ENCODE measurements around the gene ETS1. TPM values are rescaled to one million over a fixed set of nuclear protein-coding genes. Genes with fewer than 3 reads are reported as not detected.

The ETS1 gene
- total RNA-seq, 4 donors from 2014 or later: 23.6 to 56.7 (median 29.2) TPM

DNA sequence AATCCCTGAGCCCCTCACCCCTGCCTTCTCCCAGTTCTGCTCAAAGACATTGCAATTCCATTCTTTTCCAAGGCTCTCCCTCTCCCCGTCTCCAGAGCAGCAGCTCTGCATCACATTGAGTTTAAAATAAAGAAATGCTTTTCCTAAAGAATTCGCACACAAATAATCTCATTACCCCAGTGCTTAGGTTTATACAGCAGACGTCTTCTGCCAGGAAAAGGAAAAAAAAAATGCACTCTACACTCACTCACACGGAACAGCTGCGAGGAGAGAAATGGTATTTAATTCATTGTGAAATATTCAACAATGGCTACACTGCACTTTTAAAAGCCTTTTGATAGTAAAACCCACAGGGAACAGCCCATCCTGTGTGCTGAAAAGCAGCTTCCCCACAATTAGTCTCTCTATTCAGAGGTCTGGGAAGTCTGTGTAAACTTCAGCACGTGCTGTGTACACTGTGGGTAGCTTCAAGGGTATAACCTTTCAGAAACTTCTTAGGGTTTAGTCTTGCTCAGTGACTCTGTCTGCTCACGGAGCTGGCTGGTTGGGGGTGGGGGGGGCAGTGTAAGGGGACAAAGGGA, 42.8 kb downstream of the ETS1 start:
- no peak for DNase-seq
- H3K36me3 ChIP-seq: no peaks in the 10 kb centered on the region
- in situ Hi-C loops (cut with MboI; ENCODE audit: low pct_ligation_motif_present in 1 of 4, low pct_unique_long_range_greater_than_20kb in 1 of 4, low sequenced_read_pairs in 3 of 4) (no loop called here), intact Hi-C loops (cut with DNase I; ENCODE audit: low total_unique reads) (no loop called here)
- H3K9me3 ChIP-seq: no peaks in the 10 kb centered on the region
- no peak for TF ChIP-seq POLR2A (IDR thresholded peaks at IDR 0.05)
- TF ChIP-seq POLR2AphosphoS5 (IDR thresholded peaks at IDR 0.05): no peak
- TF ChIP-seq, protein P1, sequence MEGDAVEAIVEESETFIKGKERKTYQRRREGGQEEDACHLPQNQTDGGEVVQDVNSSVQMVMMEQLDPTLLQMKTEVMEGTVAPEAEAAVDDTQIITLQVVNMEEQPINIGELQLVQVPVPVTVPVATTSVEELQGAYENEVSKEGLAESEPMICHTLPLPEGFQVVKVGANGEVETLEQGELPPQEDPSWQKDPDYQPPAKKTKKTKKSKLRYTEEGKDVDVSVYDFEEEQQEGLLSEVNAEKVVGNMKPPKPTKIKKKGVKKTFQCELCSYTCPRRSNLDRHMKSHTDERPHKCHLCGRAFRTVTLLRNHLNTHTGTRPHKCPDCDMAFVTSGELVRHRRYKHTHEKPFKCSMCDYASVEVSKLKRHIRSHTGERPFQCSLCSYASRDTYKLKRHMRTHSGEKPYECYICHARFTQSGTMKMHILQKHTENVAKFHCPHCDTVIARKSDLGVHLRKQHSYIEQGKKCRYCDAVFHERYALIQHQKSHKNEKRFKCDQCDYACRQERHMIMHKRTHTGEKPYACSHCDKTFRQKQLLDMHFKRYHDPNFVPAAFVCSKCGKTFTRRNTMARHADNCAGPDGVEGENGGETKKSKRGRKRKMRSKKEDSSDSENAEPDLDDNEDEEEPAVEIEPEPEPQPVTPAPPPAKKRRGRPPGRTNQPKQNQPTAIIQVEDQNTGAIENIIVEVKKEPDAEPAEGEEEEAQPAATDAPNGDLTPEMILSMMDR (IDR thresholded peaks at IDR 0.05): no peak
- TF ChIP-seq EP300 (IDR thresholded peaks at IDR 0.05; ENCODE audit: low read depth): no peak
- peak overlapping the region; percentile 0 to 46 (median 42) for H3K27ac ChIP-seq
- H3K4me1 ChIP-seq: peaks cover 13 to 33% (median 17%) of the 10 kb centered on the region in 4 donors
- no peak overlapping the region for H3K4me3 ChIP-seq
- 11 to 19% methylated on average over 5 to 7 of the region's 7 CpGs for WGBS, 2 donors (ENCODE audit: low coverage in 1 of 2)
- H3K27me3 ChIP-seq: no peaks in the 10 kb centered on the region

DNA sequence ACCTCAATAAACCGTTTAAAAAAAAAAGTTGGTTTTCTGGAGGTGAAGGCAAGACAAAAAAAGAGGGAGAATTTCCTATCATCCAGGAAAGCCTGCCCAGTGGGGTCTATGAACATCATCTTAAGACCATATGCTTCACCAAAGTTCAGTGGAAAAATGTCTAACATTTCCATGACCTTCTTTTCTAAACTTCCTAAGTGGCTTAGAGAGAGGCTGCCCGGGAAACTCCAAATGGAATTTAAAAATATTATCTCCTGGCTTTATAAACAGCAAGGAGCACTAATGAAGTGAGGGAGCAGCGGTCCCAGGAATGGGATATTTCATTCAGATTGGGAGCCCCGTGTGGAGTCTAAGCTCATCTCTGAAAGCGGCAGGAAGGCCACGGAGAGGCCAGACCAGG, 46.9 kb downstream of the ETS1 start:
- Histone ChIP-seq H3K27me3 (no peaks in the 10 kb centered on the region), H3K36me3 (no peaks in the 10 kb centered on the region), H3K27ac (no peak overlapping the region), H3K4me1 (peaks cover 0 to 24% (median 9%) of the 10 kb centered on the region in 4 donors), H3K4me3 (no peak overlapping the region), H3K9me3 (no peaks in the 10 kb centered on the region)
- no peak for DNase-seq
- in situ Hi-C loops (cut with MboI; ENCODE audit: low pct_ligation_motif_present in 1 of 4, low pct_unique_long_range_greater_than_20kb in 1 of 4, low sequenced_read_pairs in 3 of 4): no loop called here
- WGBS, 2 donors (ENCODE audit: low coverage in 1 of 2): 71 to 74% methylated on average over 6 of the region's 6 CpGs
- no peak for TF ChIP-seq POLR2A (IDR thresholded peaks at IDR 0.05)
- no peak for TF ChIP-seq POLR2AphosphoS5 (IDR thresholded peaks at IDR 0.05)
- TF ChIP-seq, protein P1 (IDR thresholded peaks at IDR 0.05): no peak
- intact Hi-C loops (cut with DNase I; ENCODE audit: low total_unique reads): no loop called here

DNA sequence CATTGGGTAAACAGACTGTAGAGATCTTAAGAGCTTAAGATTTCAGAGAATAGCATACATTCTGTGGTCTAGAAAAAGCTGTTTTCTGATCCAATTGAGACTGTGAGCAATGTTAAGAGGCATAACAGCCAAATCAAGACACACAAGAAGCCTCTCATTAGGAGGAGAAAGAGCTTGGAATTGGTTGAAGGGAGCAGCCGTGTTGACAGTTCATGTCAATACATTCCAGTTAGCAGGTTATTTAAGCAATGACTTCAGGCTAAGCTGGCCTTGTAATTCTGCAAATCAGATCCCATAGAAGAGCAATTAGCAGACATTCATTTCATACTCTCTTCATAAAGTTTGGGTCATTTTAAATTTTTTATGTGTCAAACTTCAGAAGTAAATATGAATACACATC, 50.9 kb downstream of the ETS1 start:
- TF ChIP-seq, protein P1 (IDR thresholded peaks at IDR 0.05): no peak
- no peak for TF ChIP-seq POLR2AphosphoS5 (IDR thresholded peaks at IDR 0.05)
- TF ChIP-seq EP300 (IDR thresholded peaks at IDR 0.05; ENCODE audit: low read depth): no peak
- no peak for TF ChIP-seq POLR2A (IDR thresholded peaks at IDR 0.05)
- Histone ChIP-seq H3K36me3 (no peaks in the 10 kb centered on the region), H3K4me1 (peaks cover 0 to 20% (median 8%) of the 10 kb centered on the region in 4 donors), H3K27me3 (no peaks in the 10 kb centered on the region), H3K27ac (no peak overlapping the region), H3K4me3 (no peak overlapping the region), H3K9me3 (no peaks in the 10 kb centered on the region)
- in situ Hi-C loops (cut with MboI; ENCODE audit: low pct_ligation_motif_present in 1 of 4, low pct_unique_long_range_greater_than_20kb in 1 of 4, low sequenced_read_pairs in 3 of 4) (no loop called here), intact Hi-C loops (cut with DNase I; ENCODE audit: low total_unique reads) (no loop called here)
- WGBS, 2 donors (ENCODE audit: low coverage in 1 of 2): 56 to 86% methylated on average over 1 of the region's 1 CpG
- no peak for DNase-seq

DNA sequence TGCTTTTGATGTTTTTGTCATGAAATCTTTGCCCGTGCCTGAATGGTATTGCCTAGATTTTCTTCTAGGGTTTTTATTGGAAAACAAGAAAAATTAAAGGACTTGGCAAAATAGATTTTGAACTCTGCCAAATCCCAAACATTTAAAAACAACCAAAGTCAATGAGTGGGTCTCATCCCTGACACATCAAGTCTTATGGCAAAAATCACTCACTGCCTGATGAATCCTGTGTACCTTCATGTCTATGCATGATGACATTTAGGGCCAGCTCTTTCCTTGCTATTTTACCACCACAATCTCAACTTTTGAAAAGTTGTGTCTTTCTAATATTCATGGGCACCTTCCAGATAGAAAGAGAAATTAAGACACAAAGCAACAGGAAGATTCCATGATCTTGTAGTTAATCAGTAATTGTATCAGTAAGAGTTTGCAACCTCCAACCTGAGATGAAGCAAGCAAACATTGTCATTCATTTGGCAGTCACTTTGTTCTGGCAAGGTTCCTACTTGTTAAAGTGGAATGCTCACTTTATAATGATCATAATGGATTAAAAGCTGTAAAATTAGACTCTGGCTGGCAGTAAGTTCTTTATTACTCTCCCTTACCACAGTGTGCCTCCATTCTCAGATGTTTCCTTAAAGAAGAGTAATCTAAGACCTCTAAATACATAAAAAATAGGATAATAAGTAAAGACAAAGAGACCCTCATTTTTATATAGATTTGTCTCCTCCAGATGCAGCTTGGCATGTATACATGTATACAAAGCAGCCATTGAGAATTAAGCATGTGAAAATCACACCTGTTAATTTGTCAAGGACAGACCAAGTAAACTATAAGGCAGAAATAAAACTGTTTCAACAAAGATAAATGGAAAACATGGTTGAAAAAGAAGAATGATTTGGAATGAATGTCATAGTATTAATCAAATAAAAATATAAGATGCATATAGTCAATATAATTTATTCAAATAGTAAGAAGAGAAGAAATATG, 51.6 kb downstream of the ETS1 start:
- in situ Hi-C loops (cut with MboI; ENCODE audit: low pct_ligation_motif_present in 1 of 4, low pct_unique_long_range_greater_than_20kb in 1 of 4, low sequenced_read_pairs in 3 of 4) (no loop called here), intact Hi-C loops (cut with DNase I; ENCODE audit: low total_unique reads) (no loop called here)
- 70 to 88% methylated on average over 1 of the region's 1 CpG for WGBS, 2 donors (ENCODE audit: low coverage in 1 of 2)
- no peaks in the 10 kb centered on the region for H3K9me3 ChIP-seq
- no peak overlapping the region for H3K4me3 ChIP-seq
- no peak for DNase-seq
- no peaks in the 10 kb centered on the region for H3K27me3 ChIP-seq
- peaks cover 0 to 20% (median 8%) of the 10 kb centered on the region in 4 donors for H3K4me1 ChIP-seq
- TF ChIP-seq POLR2AphosphoS5 (IDR thresholded peaks at IDR 0.05): peak in 1 of 3 donors; percentile 7
- TF ChIP-seq, protein P1 (IDR thresholded peaks at IDR 0.05): no peak
- H3K36me3 ChIP-seq: no peaks in the 10 kb centered on the region
- H3K27ac ChIP-seq: peak overlapping the region in 3 of 4 donors; percentile 38 to 51 (median 48)

All from transverse colon (tissue), 4 donors.